ENCODE results near the gene MAPK10.

The MAPK10 gene

GRCh38 chr4:86155766-86156165 lies 204.1 kb downstream of the MAPK10 start:
- TF ChIP-seq MAX (IDR thresholded peaks at IDR 0.05) (no peak), USF1 (IDR thresholded peaks at IDR 0.05) (no peak), EGR1 (IDR thresholded peaks at IDR 0.05) (no peak), FOXM1 (IDR thresholded peaks at IDR 0.05; ENCODE audit: borderline replicate concordance, low read depth) (no peak), TEAD4 (IDR thresholded peaks at IDR 0.05) (no peak), REST (IDR thresholded peaks at IDR 0.05; ENCODE audit: low read depth) (no peak), TCF12 (IDR thresholded peaks at IDR 0.05; ENCODE audit: low read depth) (no peak), RAD21 (IDR thresholded peaks at IDR 0.05; ENCODE audit: low read depth) (no peak)

DNA sequence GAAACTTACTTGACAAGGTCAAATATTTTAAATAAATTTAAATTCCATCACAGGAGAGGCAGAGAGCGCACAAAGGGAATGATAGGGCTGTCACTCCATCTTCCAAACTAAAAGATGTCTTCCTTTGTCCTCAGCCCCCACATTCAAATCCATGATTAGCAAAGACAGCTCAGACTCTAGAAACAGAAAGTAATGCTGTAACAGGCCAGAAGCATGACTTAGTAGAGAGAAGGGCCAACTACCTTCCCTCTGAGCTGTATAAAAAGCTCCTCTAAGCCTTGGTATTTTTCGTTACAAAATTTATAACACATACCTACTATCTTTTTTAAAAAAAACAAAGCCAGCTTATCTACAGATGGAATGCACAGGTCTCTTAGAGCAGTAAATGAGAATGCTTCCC lies 207.4 kb downstream of the MAPK10 start:
- TF ChIP-seq USF1 (IDR thresholded peaks at IDR 0.05) (no peak), MAX (IDR thresholded peaks at IDR 0.05) (no peak), YY1 (IDR thresholded peaks at IDR 0.05; ENCODE audit: low read depth) (no peak), TCF12 (IDR thresholded peaks at IDR 0.05; ENCODE audit: low read depth) (no peak), EGR1 (IDR thresholded peaks at IDR 0.05) (no peak), EP300 (IDR thresholded peaks at IDR 0.05; ENCODE audit: borderline replicate concordance) (no peak), TEAD4 (IDR thresholded peaks at IDR 0.05) (no peak), TAF1 (IDR thresholded peaks at IDR 0.05; ENCODE audit: low read depth) (no peak), CEBPB (IDR thresholded peaks at IDR 0.05) (no peak), NFIC (IDR thresholded peaks at IDR 0.05) (no peak), CREB1 (IDR thresholded peaks at IDR 0.05; ENCODE audit: low read depth) (no peak), RAD21 (IDR thresholded peaks at IDR 0.05; ENCODE audit: low read depth) (no peak), REST (IDR thresholded peaks at IDR 0.05; ENCODE audit: low read depth) (no peak), ZBTB7A (IDR thresholded peaks at IDR 0.05; ENCODE audit: low read depth) (no peak), FOXM1 (IDR thresholded peaks at IDR 0.05; ENCODE audit: borderline replicate concordance, low read depth) (no peak)

DNA sequence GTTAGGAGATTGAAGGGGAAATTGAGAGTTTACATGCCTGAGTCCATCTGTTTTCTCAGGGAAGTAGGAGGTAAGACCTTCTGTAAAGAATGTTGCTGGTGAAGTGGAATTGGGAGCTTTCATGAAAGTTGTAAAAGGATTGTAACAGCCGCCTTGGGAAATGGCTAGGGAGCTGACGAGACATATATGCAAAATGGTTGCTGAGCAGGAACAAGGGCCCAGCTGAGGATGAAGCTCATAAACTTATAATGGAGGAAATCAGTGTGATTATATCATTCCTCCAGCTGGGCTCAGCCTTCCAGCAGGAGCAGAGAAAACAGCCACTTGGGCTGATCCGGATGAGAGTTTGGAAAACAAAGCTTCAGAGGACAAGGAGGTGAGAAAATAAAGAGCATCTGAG lies 208.7 kb downstream of the MAPK10 start:
- TF ChIP-seq ZBTB7A (IDR thresholded peaks at IDR 0.05; ENCODE audit: low read depth), result no peak
- TF ChIP-seq CEBPB (IDR thresholded peaks at IDR 0.05), result no peak
- no peak for TF ChIP-seq RAD21 (IDR thresholded peaks at IDR 0.05; ENCODE audit: low read depth)
- no peak for TF ChIP-seq TEAD4 (IDR thresholded peaks at IDR 0.05)

GRCh38 chr4:86141161-86141560 lies 218.7 kb downstream of the MAPK10 start:
- TF ChIP-seq TEAD4 (IDR thresholded peaks at IDR 0.05) (no peak), TAF1 (IDR thresholded peaks at IDR 0.05; ENCODE audit: low read depth) (no peak), USF1 (IDR thresholded peaks at IDR 0.05) (no peak), FOXM1 (IDR thresholded peaks at IDR 0.05; ENCODE audit: borderline replicate concordance, low read depth) (no peak), CEBPB (IDR thresholded peaks at IDR 0.05) (no peak), YY1 (IDR thresholded peaks at IDR 0.05; ENCODE audit: low read depth) (no peak), ZBTB7A (IDR thresholded peaks at IDR 0.05; ENCODE audit: low read depth) (no peak), REST (IDR thresholded peaks at IDR 0.05; ENCODE audit: low read depth) (no peak), NFIC (IDR thresholded peaks at IDR 0.05) (no peak), EGR1 (IDR thresholded peaks at IDR 0.05) (no peak), MAX (IDR thresholded peaks at IDR 0.05) (no peak), TCF12 (IDR thresholded peaks at IDR 0.05; ENCODE audit: low read depth) (no peak), RAD21 (IDR thresholded peaks at IDR 0.05; ENCODE audit: low read depth) (no peak), CREB1 (IDR thresholded peaks at IDR 0.05; ENCODE audit: low read depth) (no peak), EP300 (IDR thresholded peaks at IDR 0.05; ENCODE audit: borderline replicate concordance) (no peak)

Measured in Ishikawa (cell line).